ENCODE data around the gene GRPEL1. TPM values are rescaled to one million over a fixed set of nuclear protein-coding genes. Genes with fewer than 3 reads are reported as not detected.

Gene GRPEL1
- polyA plus RNA-seq, 1 donor from 2014 or later = 28.5 TPM

DNA sequence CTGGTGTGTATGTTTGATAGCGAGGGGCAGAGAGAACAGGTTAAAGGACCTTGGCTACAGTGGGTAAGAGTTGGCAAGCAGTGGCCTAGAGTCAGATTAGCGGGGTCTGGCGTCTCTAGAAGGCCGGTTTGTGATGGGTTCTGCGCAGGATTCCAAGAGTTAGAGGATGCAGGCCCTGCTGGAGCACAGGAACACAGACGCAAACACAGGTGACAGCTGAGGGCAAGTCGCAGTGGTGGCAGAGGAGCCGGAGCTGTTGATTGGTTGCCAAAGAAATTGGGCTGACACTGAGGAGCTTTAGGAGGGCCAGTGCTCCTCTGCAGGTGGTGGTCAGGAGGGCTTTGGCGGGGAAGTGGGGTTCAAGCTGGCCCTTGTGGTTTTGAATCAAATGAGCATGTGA is 20.9 kb downstream of the GRPEL1 start:
- Histone ChIP-seq H3K36me3 (ENCODE audit: insufficient read depth, low read length) (no peaks in the 10 kb centered on the region), H3K27me3 (ENCODE audit: insufficient read depth, low read depth, low read length) (no peaks in the 10 kb centered on the region), H3K4me2 (ENCODE audit: low read length) (no peak overlapping the region), H3K9ac (ENCODE audit: low read length) (no peak overlapping the region), H3K9me3 (ENCODE audit: low read length) (no peaks in the 10 kb centered on the region), H3K79me2 (replicated peaks; ENCODE audit: insufficient read depth, low read length) (peaks cover 43% of the 10 kb centered on the region), H3K4me3 (ENCODE audit: low read length) (no peak overlapping the region), H2AFZ (ENCODE audit: low read depth, low read length) (no peak overlapping the region), H3F3A (ENCODE audit: insufficient read depth, low read length, poor library complexity, severe bottlenecking) (no peaks in the 10 kb centered on the region), H3K9me2 (ENCODE audit: insufficient read depth, low read length) (no peaks in the 10 kb centered on the region), H3K27ac (ENCODE audit: low read length) (no peak overlapping the region), H4K20me1 (ENCODE audit: insufficient read depth) (peaks cover 10% of the 10 kb centered on the region)
- TF ChIP-seq SMC3 (conservative IDR thresholded peaks at IDR 0.05; ENCODE audit: poor library complexity) = no peak
- no peak for TF ChIP-seq CTCF (IDR thresholded peaks at IDR 0.05; ENCODE audit: poor library complexity, severe bottlenecking)
- TF ChIP-seq TAF1 (IDR thresholded peaks at IDR 0.05; ENCODE audit: low read depth) = no peak
- no peak for TF ChIP-seq MXI1 (conservative IDR thresholded peaks at IDR 0.05; ENCODE audit: poor library complexity, severe bottlenecking)
- no peak for TF ChIP-seq EP300 (conservative IDR thresholded peaks at IDR 0.05; ENCODE audit: poor library complexity, severe bottlenecking)
- TF ChIP-seq, protein P1, sequence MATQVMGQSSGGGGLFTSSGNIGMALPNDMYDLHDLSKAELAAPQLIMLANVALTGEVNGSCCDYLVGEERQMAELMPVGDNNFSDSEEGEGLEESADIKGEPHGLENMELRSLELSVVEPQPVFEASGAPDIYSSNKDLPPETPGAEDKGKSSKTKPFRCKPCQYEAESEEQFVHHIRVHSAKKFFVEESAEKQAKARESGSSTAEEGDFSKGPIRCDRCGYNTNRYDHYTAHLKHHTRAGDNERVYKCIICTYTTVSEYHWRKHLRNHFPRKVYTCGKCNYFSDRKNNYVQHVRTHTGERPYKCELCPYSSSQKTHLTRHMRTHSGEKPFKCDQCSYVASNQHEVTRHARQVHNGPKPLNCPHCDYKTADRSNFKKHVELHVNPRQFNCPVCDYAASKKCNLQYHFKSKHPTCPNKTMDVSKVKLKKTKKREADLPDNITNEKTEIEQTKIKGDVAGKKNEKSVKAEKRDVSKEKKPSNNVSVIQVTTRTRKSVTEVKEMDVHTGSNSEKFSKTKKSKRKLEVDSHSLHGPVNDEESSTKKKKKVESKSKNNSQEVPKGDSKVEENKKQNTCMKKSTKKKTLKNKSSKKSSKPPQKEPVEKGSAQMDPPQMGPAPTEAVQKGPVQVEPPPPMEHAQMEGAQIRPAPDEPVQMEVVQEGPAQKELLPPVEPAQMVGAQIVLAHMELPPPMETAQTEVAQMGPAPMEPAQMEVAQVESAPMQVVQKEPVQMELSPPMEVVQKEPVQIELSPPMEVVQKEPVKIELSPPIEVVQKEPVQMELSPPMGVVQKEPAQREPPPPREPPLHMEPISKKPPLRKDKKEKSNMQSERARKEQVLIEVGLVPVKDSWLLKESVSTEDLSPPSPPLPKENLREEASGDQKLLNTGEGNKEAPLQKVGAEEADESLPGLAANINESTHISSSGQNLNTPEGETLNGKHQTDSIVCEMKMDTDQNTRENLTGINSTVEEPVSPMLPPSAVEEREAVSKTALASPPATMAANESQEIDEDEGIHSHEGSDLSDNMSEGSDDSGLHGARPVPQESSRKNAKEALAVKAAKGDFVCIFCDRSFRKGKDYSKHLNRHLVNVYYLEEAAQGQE (IDR thresholded peaks at IDR 0.05; ENCODE audit: borderline replicate concordance) = no peak
- TF ChIP-seq POLR2AphosphoS5 (IDR thresholded peaks at IDR 0.05) = no peak

DNA sequence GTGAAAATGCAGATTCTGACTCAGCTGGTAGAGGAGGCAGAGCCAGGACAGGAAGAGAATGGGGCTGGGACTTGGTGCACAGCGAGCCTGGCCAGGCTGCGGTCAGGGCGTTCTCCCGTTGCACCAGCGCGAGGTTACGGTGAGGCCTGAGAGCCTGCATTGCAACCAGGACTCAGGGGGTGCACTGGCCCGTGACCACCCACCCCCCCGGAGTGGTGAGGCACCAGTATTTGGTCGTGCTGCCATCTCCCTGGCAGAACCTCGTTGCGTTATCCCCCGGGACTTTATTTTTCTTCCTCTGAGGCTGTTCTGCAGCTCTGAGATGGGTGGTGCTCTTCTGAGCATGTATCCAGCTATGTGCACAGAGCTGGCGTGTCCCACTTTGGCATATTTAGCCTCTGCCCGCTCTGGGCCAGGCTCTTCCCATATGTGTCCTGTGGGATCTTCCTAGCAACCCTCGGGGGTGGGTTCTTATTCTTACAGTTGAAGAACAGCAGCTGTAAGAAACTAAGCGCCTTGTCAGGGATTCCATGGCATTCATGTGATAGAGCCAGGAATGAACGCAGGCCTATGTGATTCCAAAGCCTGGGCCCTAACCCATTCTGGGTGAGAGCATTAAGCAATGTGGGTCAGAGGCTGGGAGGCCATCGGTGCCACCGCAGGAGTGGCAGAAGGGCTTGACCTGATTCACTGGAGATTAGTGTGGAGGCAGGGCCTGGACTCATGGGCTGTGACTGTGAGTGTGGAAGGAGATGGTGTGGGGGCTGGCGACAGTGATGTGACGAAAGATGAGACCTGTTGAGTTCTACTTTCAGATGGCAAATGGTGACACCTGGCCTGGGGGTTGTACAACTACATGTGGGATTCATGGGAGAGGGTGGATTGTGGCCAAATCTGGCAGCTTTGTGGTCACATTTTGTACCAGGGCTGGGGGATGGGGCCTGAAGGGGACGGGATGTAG is 21.6 kb downstream of the GRPEL1 start:
- H3K4me3 ChIP-seq (ENCODE audit: low read length) = peak overlapping the region; percentile 100
- H3K36me3 ChIP-seq (ENCODE audit: insufficient read depth, low read length) = no peaks in the 10 kb centered on the region
- no peaks in the 10 kb centered on the region for H3K27me3 ChIP-seq (ENCODE audit: insufficient read depth, low read depth, low read length)
- H3F3A ChIP-seq (ENCODE audit: insufficient read depth, low read length, poor library complexity, severe bottlenecking) = no peaks in the 10 kb centered on the region
- peaks cover 10% of the 10 kb centered on the region for H4K20me1 ChIP-seq (ENCODE audit: insufficient read depth)
- no peaks in the 10 kb centered on the region for H3K9me3 ChIP-seq (ENCODE audit: low read length)
- H3K9me2 ChIP-seq (ENCODE audit: insufficient read depth, low read length) = no peaks in the 10 kb centered on the region
- no peak overlapping the region for H3K27ac ChIP-seq (ENCODE audit: low read length)
- TF ChIP-seq EP300 (conservative IDR thresholded peaks at IDR 0.05; ENCODE audit: poor library complexity, severe bottlenecking) = no peak
- TF ChIP-seq POLR2AphosphoS5 (IDR thresholded peaks at IDR 0.05) = no peak
- no peak for TF ChIP-seq EZH2 (IDR thresholded peaks at IDR 0.05; ENCODE audit: borderline replicate concordance, insufficient read depth, low read length, poor library complexity, severe bottlenecking)
- TF ChIP-seq, protein P1 (IDR thresholded peaks at IDR 0.05; ENCODE audit: borderline replicate concordance) = no peak
- no peak for TF ChIP-seq SMC3 (conservative IDR thresholded peaks at IDR 0.05; ENCODE audit: poor library complexity)
- TF ChIP-seq CTCF (IDR thresholded peaks at IDR 0.05; ENCODE audit: poor library complexity, severe bottlenecking) = no peak
- no peak for TF ChIP-seq RAD21 (conservative IDR thresholded peaks at IDR 0.05)
- no peak for TF ChIP-seq TAF1 (IDR thresholded peaks at IDR 0.05; ENCODE audit: low read depth)
- TF ChIP-seq MXI1 (conservative IDR thresholded peaks at IDR 0.05; ENCODE audit: poor library complexity, severe bottlenecking) = no peak
- no peak overlapping the region for H2AFZ ChIP-seq (ENCODE audit: low read depth, low read length)
- H3K4me2 ChIP-seq (ENCODE audit: low read length) = no peak overlapping the region
- peaks cover 43% of the 10 kb centered on the region for H3K79me2 ChIP-seq (replicated peaks; ENCODE audit: insufficient read depth, low read length)
- no peak overlapping the region for H3K9ac ChIP-seq (ENCODE audit: low read length)

Data from neural cell (in vitro differentiated cells).